Measurements from ENCODE around the gene INPP4B.

INPP4B gene

DNA sequence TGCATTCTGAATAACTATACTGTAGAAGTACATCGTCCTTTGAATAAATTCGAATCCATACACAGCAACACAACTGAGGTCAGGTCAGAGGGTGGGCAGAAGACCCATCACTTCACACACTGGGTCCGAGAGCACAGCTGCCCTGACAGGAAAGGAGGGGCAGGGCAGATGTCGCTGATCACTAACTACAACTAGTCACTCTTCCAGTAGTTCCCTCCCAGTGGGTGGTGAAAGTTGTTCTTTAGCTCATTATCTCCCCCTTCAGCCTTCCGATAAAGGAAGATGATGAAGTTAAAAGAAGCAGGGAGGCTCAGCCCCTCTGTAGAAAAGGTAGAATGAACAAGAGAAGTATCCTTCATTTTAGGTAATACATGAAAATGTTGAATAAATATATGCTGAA lies 278.9 kb downstream of the INPP4B start:
- Histone ChIP-seq H3K9ac (ENCODE audit: low read length) (no peak overlapping the region), H3K27ac (ENCODE audit: low read depth, low read length) (no peak overlapping the region), H3K36me3 (ENCODE audit: insufficient read depth, low read length) (no peaks in the 10 kb centered on the region), H3K9me3 (ENCODE audit: low read length) (no peaks in the 10 kb centered on the region), H3K4me1 (ENCODE audit: insufficient read depth, low read length) (no peaks in the 10 kb centered on the region), H3K27me3 (ENCODE audit: control insufficient read depth in 1 of 2, insufficient read depth in 2 of 2, low read length in 2 of 2) (no peaks in the 10 kb centered on the region), H3K4me3 (ENCODE audit: low read depth in 1 of 2, low read length in 2 of 2) (no peak overlapping the region)

DNA sequence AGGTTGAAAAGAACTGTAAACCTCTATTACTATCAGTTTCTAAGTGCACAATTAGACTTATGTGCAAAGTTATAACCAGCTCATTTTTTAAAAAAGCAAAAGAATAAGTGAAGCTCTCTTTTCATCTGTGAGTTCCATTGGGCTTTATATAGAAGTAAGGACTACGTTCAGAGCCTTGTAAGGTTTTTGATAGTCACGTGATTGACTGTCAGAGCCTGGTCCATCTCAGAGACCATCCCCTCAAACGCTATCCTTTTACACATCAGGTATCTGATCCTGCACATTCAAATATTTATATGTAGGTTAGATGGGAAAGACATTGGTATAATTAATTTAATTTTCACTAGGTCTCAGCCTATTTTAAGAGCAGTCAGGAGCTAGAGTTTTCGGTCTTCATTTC lies 279.3 kb downstream of the INPP4B start:
- H3K9ac ChIP-seq (ENCODE audit: low read length) = no peak overlapping the region
- H3K4me3 ChIP-seq (ENCODE audit: low read depth in 1 of 2, low read length in 2 of 2) = no peak overlapping the region
- no peaks in the 10 kb centered on the region for H3K36me3 ChIP-seq (ENCODE audit: insufficient read depth, low read length)
- H3K9me3 ChIP-seq (ENCODE audit: low read length) = no peaks in the 10 kb centered on the region
- no peaks in the 10 kb centered on the region for H3K4me1 ChIP-seq (ENCODE audit: insufficient read depth, low read length)
- no peak overlapping the region for H3K27ac ChIP-seq (ENCODE audit: low read depth, low read length)
- H3K27me3 ChIP-seq (ENCODE audit: control insufficient read depth in 1 of 2, insufficient read depth in 2 of 2, low read length in 2 of 2) = no peaks in the 10 kb centered on the region

DNA sequence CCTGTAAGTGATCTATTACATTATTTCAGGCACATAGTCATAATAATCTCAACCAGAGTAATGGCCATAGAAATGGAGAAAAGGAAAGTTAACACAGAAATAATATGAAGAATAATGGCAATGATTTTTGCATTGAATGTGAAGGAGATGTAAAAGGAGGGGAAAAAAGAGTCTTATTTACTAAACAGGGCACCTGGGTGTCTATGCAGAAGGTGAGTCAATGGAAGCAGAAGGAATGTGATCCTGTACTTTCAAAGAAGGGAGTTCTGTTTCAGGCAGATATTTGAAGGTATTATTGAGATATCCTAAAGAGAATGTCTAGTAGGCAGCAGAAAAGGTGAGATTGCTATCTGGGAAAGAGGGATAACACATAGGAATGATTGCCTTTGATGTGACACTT lies 279.9 kb downstream of the INPP4B start:
- Histone ChIP-seq H3K9ac (ENCODE audit: low read length) (no peak overlapping the region), H3K36me3 (ENCODE audit: insufficient read depth, low read length) (no peaks in the 10 kb centered on the region), H3K4me3 (ENCODE audit: low read depth in 1 of 2, low read length in 2 of 2) (no peak overlapping the region), H3K27me3 (ENCODE audit: control insufficient read depth in 1 of 2, insufficient read depth in 2 of 2, low read length in 2 of 2) (no peaks in the 10 kb centered on the region), H3K4me1 (ENCODE audit: insufficient read depth, low read length) (no peaks in the 10 kb centered on the region), H3K27ac (ENCODE audit: low read depth, low read length) (no peak overlapping the region), H3K9me3 (ENCODE audit: low read length) (no peaks in the 10 kb centered on the region)

DNA sequence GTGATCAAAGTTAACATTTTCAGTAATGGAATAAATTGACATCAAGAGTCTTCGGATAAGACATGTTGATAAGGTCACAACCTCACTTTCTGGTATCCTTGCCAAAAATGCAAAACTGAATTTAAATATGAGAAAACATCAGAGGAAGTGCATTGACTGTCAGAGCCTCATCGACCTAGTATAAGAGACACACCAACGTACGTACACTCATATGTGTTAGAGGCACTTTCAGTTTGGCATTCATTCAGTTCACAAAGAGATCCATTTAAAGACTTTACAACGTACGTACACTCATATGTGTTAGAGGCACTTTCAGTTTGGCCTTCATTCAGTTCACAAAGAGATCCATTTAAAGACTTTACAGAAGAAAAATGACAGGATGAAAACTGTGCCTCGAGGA lies 280.3 kb downstream of the INPP4B start:
- Histone ChIP-seq H3K27me3 (ENCODE audit: control insufficient read depth in 1 of 2, insufficient read depth in 2 of 2, low read length in 2 of 2) (no peaks in the 10 kb centered on the region), H3K27ac (ENCODE audit: low read depth, low read length) (no peak overlapping the region), H3K9ac (ENCODE audit: low read length) (no peak overlapping the region), H3K36me3 (ENCODE audit: insufficient read depth, low read length) (no peaks in the 10 kb centered on the region), H3K4me3 (ENCODE audit: low read depth in 1 of 2, low read length in 2 of 2) (no peak overlapping the region), H3K4me1 (ENCODE audit: insufficient read depth, low read length) (no peaks in the 10 kb centered on the region), H3K9me3 (ENCODE audit: low read length) (no peaks in the 10 kb centered on the region)

DNA sequence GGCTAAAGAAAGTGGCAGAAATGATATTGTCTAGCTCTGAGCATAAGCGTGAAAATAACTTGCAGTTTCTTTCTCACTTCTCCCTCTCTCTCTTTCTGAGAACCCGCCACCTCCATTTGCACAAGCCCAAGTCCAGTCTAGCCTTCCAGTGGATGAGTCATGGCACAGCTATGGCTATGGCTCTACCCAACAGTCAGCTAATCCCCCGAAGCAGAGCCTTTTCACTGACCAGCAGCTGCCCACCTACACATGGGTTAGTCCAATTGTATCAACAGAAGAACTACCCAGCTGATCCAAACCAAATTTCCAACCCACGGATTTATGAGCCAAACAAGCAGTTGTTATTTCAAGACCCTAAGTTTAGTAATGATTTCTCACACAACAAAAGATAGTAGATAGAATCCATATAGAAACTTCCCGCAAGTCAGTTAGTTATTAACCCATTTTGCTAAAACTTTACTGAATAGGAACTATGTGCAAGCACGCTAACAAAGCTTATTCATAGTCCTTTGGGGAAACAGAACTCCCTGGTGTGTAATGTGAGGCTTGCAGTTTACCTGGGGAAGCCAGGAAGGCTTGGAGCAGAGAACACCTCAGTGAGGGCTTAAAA lies 282.3 kb downstream of the INPP4B start:
- no peak overlapping the region for H3K9ac ChIP-seq (ENCODE audit: low read length)
- H3K36me3 ChIP-seq (ENCODE audit: insufficient read depth, low read length) = no peaks in the 10 kb centered on the region
- no peaks in the 10 kb centered on the region for H3K27me3 ChIP-seq (ENCODE audit: control insufficient read depth in 1 of 2, insufficient read depth in 2 of 2, low read length in 2 of 2)
- H3K27ac ChIP-seq (ENCODE audit: low read depth, low read length) = no peak overlapping the region
- H3K4me1 ChIP-seq (ENCODE audit: insufficient read depth, low read length) = peaks cover 3% of the 10 kb centered on the region
- no peak overlapping the region for H3K4me3 ChIP-seq (ENCODE audit: low read depth in 1 of 2, low read length in 2 of 2)
- no peaks in the 10 kb centered on the region for H3K9me3 ChIP-seq (ENCODE audit: low read length)

DNA sequence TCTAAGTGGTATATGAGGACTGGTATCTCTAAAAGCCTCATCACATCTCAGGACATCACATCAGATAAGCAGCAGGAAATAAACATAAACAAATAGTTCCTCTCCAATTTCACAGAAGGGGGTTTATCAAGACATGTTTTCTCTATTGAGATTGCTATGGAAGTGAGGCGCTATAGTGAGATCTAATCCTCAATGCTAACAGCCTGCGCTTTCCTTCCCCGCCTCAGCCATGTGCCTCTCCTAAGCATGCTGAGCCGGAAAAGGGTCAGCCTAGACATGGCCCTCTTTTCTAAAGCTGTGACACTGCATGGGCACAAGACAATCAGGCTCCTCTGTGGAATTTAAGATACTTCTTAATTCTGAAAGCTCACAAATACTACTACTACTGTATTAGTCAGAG lies 286.1 kb downstream of the INPP4B start:
- Histone ChIP-seq H3K4me1 (ENCODE audit: insufficient read depth, low read length) (peaks cover 4% of the 10 kb centered on the region), H3K27me3 (ENCODE audit: control insufficient read depth in 1 of 2, insufficient read depth in 2 of 2, low read length in 2 of 2) (no peaks in the 10 kb centered on the region), H3K27ac (ENCODE audit: low read depth, low read length) (no peak overlapping the region), H3K9ac (ENCODE audit: low read length) (no peak overlapping the region), H3K36me3 (ENCODE audit: insufficient read depth, low read length) (no peaks in the 10 kb centered on the region), H3K4me3 (ENCODE audit: low read depth in 1 of 2, low read length in 2 of 2) (no peak overlapping the region), H3K9me3 (ENCODE audit: low read length) (no peaks in the 10 kb centered on the region)

DNA sequence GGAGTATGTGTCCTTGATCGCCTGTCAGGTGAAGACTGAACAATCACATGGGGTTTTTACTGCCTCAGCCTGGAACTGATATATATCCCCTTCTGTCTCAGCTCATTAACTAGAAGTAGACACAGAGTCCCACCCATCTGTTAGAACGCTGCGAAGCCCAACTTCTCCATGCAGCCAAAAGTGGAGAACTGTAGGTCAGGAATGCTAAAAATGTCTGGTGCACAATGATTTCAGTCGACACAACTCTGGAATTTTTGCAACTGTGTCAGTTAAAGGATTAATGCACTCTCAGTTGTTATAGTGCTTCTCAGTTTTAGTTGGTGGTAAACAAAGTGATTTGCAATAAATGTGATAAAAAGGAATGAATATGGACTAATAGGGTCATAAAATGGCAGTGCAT lies 287.2 kb downstream of the INPP4B start:
- Histone ChIP-seq H3K4me1 (ENCODE audit: insufficient read depth, low read length) (peaks cover 4% of the 10 kb centered on the region), H3K27ac (ENCODE audit: low read depth, low read length) (no peak overlapping the region), H3K9me3 (ENCODE audit: low read length) (no peaks in the 10 kb centered on the region), H3K9ac (ENCODE audit: low read length) (no peak overlapping the region), H3K27me3 (ENCODE audit: control insufficient read depth in 1 of 2, insufficient read depth in 2 of 2, low read length in 2 of 2) (no peaks in the 10 kb centered on the region), H3K36me3 (ENCODE audit: insufficient read depth, low read length) (no peaks in the 10 kb centered on the region), H3K4me3 (ENCODE audit: low read depth in 1 of 2, low read length in 2 of 2) (no peak overlapping the region)

DNA sequence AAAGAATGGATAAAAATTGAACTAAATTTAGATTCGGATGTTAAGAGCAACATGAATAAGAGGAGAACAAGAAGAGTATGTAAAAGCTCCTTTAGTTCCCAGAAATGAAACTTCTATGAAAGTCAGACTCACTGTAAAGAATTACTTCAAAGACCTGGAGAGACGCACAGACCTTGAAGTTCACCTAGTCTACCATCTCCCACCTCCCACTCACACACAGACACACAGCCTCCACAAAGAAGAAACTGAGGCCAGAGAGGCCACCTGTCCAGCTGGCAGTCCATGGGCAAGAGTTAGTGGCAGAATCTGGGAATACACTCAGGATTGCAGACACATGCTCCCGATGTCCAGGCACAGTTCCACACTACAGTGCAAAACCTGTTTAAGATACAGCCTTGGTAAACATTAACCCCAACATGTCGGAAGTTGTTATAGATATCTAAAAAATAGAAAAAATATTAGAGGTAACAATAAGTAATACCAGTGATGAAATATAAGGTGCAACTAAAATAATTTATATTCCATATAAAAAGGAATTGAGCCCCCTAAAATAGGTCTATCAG lies 288.8 kb downstream of the INPP4B start:
- Histone ChIP-seq H3K4me1 (ENCODE audit: insufficient read depth, low read length) (peaks cover 4% of the 10 kb centered on the region), H3K9ac (ENCODE audit: low read length) (no peak overlapping the region), H3K9me3 (ENCODE audit: low read length) (no peaks in the 10 kb centered on the region), H3K27me3 (ENCODE audit: control insufficient read depth in 1 of 2, insufficient read depth in 2 of 2, low read length in 2 of 2) (no peaks in the 10 kb centered on the region), H3K36me3 (ENCODE audit: insufficient read depth, low read length) (no peaks in the 10 kb centered on the region), H3K4me3 (ENCODE audit: low read depth in 1 of 2, low read length in 2 of 2) (no peak overlapping the region), H3K27ac (ENCODE audit: low read depth, low read length) (no peak overlapping the region)

DNA sequence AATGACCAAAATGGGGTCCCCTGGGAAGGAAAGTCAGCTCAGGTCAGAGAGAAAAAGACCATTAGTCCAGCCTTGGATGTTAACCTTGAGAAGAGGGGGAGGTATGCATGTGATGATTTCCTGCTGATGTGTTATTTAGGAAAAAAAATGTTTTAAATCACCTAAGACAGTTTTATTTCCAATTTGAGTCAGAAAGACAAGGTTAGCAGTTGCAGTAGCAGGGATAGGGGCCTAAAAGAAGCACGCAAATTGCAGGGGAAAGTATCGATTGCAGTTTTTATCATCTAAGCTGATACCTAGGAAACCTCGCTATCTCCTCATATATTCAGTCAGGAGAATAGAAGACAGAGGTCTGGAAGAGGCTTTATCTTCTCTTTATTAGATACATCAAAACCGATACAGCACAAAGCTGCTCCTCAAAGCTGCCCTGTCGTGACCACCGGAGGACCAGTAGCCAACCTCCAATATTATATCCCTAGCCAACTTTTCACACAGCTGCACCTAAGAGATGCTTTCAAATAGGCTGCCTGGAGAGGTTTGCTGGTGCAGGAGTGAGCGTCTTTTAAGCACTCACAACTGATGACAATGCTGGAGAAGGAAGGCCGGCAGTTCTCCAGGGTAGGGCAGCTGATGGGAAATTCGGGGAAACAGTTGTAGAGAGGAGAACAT lies 289.4 kb downstream of the INPP4B start:
- Histone ChIP-seq H3K36me3 (ENCODE audit: insufficient read depth, low read length) (no peaks in the 10 kb centered on the region), H3K4me3 (ENCODE audit: low read depth in 1 of 2, low read length in 2 of 2) (no peak overlapping the region), H3K27ac (ENCODE audit: low read depth, low read length) (no peak overlapping the region), H3K9me3 (ENCODE audit: low read length) (no peaks in the 10 kb centered on the region), H3K9ac (ENCODE audit: low read length) (no peak overlapping the region), H3K27me3 (ENCODE audit: control insufficient read depth in 1 of 2, insufficient read depth in 2 of 2, low read length in 2 of 2) (no peaks in the 10 kb centered on the region), H3K4me1 (ENCODE audit: insufficient read depth, low read length) (peaks cover 4% of the 10 kb centered on the region)

DNA sequence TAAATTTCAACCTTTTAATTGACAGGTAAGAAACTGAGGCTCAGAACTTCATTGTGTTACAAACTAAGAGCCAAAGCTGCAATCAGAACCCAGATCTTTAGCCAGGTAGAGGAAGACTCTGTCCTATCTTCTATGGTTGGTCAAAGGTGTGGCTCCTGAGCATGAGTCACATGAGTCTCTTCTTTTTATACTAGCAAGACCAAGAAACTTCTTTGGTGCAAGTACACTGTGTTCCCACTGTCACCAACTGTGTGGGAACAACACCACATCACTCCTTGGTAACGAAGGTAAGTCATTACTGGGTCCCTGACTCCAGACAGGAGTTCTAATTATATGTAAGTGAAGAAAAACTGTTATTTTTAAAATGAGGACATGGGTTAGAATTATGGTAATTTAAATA lies 290.1 kb downstream of the INPP4B start:
- no peaks in the 10 kb centered on the region for H3K27me3 ChIP-seq (ENCODE audit: control insufficient read depth in 1 of 2, insufficient read depth in 2 of 2, low read length in 2 of 2)
- no peak overlapping the region for H3K9ac ChIP-seq (ENCODE audit: low read length)
- peaks cover 4% of the 10 kb centered on the region for H3K4me1 ChIP-seq (ENCODE audit: insufficient read depth, low read length)
- H3K27ac ChIP-seq (ENCODE audit: low read depth, low read length) = no peak overlapping the region
- H3K36me3 ChIP-seq (ENCODE audit: insufficient read depth, low read length) = no peaks in the 10 kb centered on the region
- H3K4me3 ChIP-seq (ENCODE audit: low read depth in 1 of 2, low read length in 2 of 2) = no peak overlapping the region
- H3K9me3 ChIP-seq (ENCODE audit: low read length) = no peaks in the 10 kb centered on the region

DNA sequence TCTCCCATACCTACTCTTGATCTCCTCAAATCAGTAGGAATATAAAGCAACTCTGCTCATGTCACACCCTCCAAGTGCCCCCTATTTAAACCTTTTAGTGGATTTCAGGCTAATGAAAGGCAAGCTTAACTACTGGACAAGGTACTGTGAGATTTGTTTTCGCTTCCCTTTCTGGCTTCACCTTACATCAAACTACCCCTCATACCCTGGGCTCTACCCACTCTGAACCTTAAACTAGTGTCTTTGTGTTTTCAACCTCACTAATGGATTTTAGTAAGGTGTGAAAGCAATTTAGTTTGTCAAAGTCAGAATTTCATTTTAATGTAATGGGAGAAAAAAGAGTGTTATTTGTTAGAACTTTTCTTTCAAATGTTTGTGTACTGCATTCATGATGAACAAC lies 291.7 kb downstream of the INPP4B start:
- Histone ChIP-seq H3K4me1 (ENCODE audit: insufficient read depth, low read length) (peaks cover 4% of the 10 kb centered on the region), H3K27me3 (ENCODE audit: control insufficient read depth in 1 of 2, insufficient read depth in 2 of 2, low read length in 2 of 2) (no peaks in the 10 kb centered on the region), H3K4me3 (ENCODE audit: low read depth in 1 of 2, low read length in 2 of 2) (no peak overlapping the region), H3K27ac (ENCODE audit: low read depth, low read length) (no peak overlapping the region), H3K9ac (ENCODE audit: low read length) (no peak overlapping the region), H3K36me3 (ENCODE audit: insufficient read depth, low read length) (no peaks in the 10 kb centered on the region), H3K9me3 (ENCODE audit: low read length) (no peaks in the 10 kb centered on the region)
